Measurements from ENCODE around the gene MCF2L. TPM values are rescaled to one million over a fixed set of nuclear protein-coding genes. Genes with fewer than 3 reads are reported as not detected.

The MCF2L gene
- polyA plus RNA-seq, 1 donor (not counting 4 experiments of a cell fraction or from before 2014, with no cell fraction given) = 0.14 TPM

DNA sequence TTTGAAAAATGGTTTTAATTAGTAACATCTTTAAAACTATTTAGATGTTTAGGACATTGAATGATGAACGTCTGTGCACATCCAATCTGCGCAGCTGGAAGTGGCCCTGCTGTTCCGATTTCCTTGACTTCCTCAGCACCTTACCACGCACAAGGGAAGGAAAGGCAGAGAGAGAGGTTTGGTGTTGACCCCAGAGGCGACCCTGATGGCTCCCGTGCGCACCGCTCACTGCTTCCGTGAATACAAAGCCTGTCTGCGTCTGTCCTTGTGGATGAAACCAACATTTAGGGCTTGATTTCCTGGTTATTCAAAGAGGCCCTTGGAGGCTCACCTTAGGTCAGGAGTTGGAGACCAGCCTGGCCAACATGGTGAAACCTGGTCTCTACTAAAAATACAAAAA is 8.5 kb downstream of the MCF2L start:
- H3K9ac ChIP-seq (ENCODE audit: control insufficient read depth, extremely low read depth, insufficient read depth, low read length) = no peak overlapping the region
- FAIRE-seq = no peak
- no peaks in the 10 kb centered on the region for H3K9me1 ChIP-seq (ENCODE audit: control insufficient read depth, extremely low read depth, insufficient read depth, low read length)
- H3K9me3 ChIP-seq (ENCODE audit: control insufficient read depth, low read depth, low read length) = no peaks in the 10 kb centered on the region
- no peak for DNase-seq (ENCODE audit: low read depth, low spot score)
- H3K36me3 ChIP-seq (ENCODE audit: control insufficient read depth in 2 of 2, extremely low read depth in 1 of 2, insufficient read depth in 2 of 2, low read length in 2 of 2) = no peaks in the 10 kb centered on the region
- dilution Hi-C loops (cut with MboI; ENCODE audit: extremely low pct_ligation_motif_present, low sequenced_read_pairs) = no loop called here
- no peak overlapping the region for H3K4me3 ChIP-seq (ENCODE audit: control insufficient read depth in 2 of 3, extremely low read depth in 1 of 3, insufficient read depth in 2 of 3, low read depth in 1 of 3, low read length in 3 of 3)
- H3K4me1 ChIP-seq (ENCODE audit: control insufficient read depth, extremely low read depth, insufficient read depth, low read length) = no peaks in the 10 kb centered on the region
- H2AFZ ChIP-seq (ENCODE audit: control insufficient read depth, low read length) = no peak overlapping the region
- no peak for TF ChIP-seq CTCF (optimal IDR thresholded peaks at IDR 0.05 in 1 of 3, IDR thresholded peaks at IDR 0.05 in 1 of 3, conservative IDR thresholded peaks at IDR 0.05 in 1 of 3; ENCODE audit: extremely low read depth in 1 of 3, insufficient read depth in 2 of 3, low read length in 3 of 3)
- no peak for TF ChIP-seq EZH2 (IDR thresholded peaks at IDR 0.05; ENCODE audit: low read length)
- peaks cover 10% of the 10 kb centered on the region for H3K27me3 ChIP-seq (ENCODE audit: control insufficient read depth, extremely low read depth, insufficient read depth, low read length)
- no peaks in the 10 kb centered on the region for H4K20me1 ChIP-seq (ENCODE audit: control insufficient read depth, extremely low read depth, insufficient read depth, low read length)
- no peak overlapping the region for H3K4me2 ChIP-seq (ENCODE audit: control insufficient read depth, extremely low read depth, insufficient read depth, low read depth, low read length)
- H3K27ac ChIP-seq (ENCODE audit: control insufficient read depth, insufficient read depth, low read length) = no peak overlapping the region
- no peaks in the 10 kb centered on the region for H3K79me2 ChIP-seq (ENCODE audit: control insufficient read depth, insufficient read depth, low read length)

- TF ChIP-seq CTCF (optimal IDR thresholded peaks at IDR 0.05 in 1 of 3, IDR thresholded peaks at IDR 0.05 in 1 of 3, conservative IDR thresholded peaks at IDR 0.05 in 1 of 3; ENCODE audit: extremely low read depth in 1 of 3, insufficient read depth in 2 of 3, low read length in 3 of 3) = no peak
- TF ChIP-seq EZH2 (IDR thresholded peaks at IDR 0.05; ENCODE audit: low read length) = no peak
- H2AFZ ChIP-seq (ENCODE audit: control insufficient read depth, low read length) = no peak overlapping the region
- FAIRE-seq (no peak), DNase-seq (ENCODE audit: low read depth, low spot score) (no peak)
- no peaks in the 10 kb centered on the region for H3K36me3 ChIP-seq (ENCODE audit: control insufficient read depth in 2 of 2, extremely low read depth in 1 of 2, insufficient read depth in 2 of 2, low read length in 2 of 2)
- no peak overlapping the region for H3K9ac ChIP-seq (ENCODE audit: control insufficient read depth, extremely low read depth, insufficient read depth, low read length)
- no peak overlapping the region for H3K4me3 ChIP-seq (ENCODE audit: control insufficient read depth in 2 of 3, extremely low read depth in 1 of 3, insufficient read depth in 2 of 3, low read depth in 1 of 3, low read length in 3 of 3)
- no peaks in the 10 kb centered on the region for H3K9me1 ChIP-seq (ENCODE audit: control insufficient read depth, extremely low read depth, insufficient read depth, low read length)
- H4K20me1 ChIP-seq (ENCODE audit: control insufficient read depth, extremely low read depth, insufficient read depth, low read length) = no peaks in the 10 kb centered on the region
- no peaks in the 10 kb centered on the region for H3K79me2 ChIP-seq (ENCODE audit: control insufficient read depth, insufficient read depth, low read length)
- peaks cover 10% of the 10 kb centered on the region for H3K27me3 ChIP-seq (ENCODE audit: control insufficient read depth, extremely low read depth, insufficient read depth, low read length)
- no peak overlapping the region for H3K4me2 ChIP-seq (ENCODE audit: control insufficient read depth, extremely low read depth, insufficient read depth, low read depth, low read length)
- H3K27ac ChIP-seq (ENCODE audit: control insufficient read depth, insufficient read depth, low read length) = no peak overlapping the region
- no peaks in the 10 kb centered on the region for H3K4me1 ChIP-seq (ENCODE audit: control insufficient read depth, extremely low read depth, insufficient read depth, low read length)
- dilution Hi-C loops (cut with MboI; ENCODE audit: extremely low pct_ligation_motif_present, low sequenced_read_pairs) = no loop called here
- H3K9me3 ChIP-seq (ENCODE audit: control insufficient read depth, low read depth, low read length) = no peaks in the 10 kb centered on the region
Observed at GRCh38 chr13:112978561-112979405, 9.8 kb downstream of the MCF2L start.

Data from keratinocyte (primary cell).